Suprapubic skin (tissue), 4 donors: ENCODE results near the gene SLC12A3.

ENCODE experiments used
- EP300 ChIP-seq: sonication (generic); formaldehyde crosslinking; IDR thresholded peaks from one replicate; pipeline ENCODE4 v1.6.1; 2017; ENCODE audit warnings: antibody characterized with exemption
- POLR2A ChIP-seq, 2 donors: fragments of 450-650 bp; IDR thresholded peaks; one replicate each; pipeline ENCODE4 v1.6.1; 2017; ENCODE audit warnings: antibody characterized with exemption in 2 of 2, mild to moderate bottlenecking in 2 of 2, moderate library complexity in 2 of 2
- POLR2AphosphoS5 ChIP-seq, 3 donors: sonication (generic); formaldehyde crosslinking; IDR thresholded peaks; one replicate each; pipeline ENCODE4 v1.6.1; 2017; ENCODE audit warnings: antibody characterized with exemption in 3 of 3
- TF ChIP-seq, protein P1 (sequence below), 2 donors: fragments of 200-600 bp in 1 of 2; fragments of 450-650 bp in 1 of 2; sonication (generic) in 1 of 2; IDR thresholded peaks; one replicate each; pipeline ENCODE4 v1.5.1; 2016 to 2019; ENCODE audit warnings: antibody characterized with exemption in 2 of 2, mild to moderate bottlenecking in 1 of 2, moderate library complexity in 1 of 2

DNA sequence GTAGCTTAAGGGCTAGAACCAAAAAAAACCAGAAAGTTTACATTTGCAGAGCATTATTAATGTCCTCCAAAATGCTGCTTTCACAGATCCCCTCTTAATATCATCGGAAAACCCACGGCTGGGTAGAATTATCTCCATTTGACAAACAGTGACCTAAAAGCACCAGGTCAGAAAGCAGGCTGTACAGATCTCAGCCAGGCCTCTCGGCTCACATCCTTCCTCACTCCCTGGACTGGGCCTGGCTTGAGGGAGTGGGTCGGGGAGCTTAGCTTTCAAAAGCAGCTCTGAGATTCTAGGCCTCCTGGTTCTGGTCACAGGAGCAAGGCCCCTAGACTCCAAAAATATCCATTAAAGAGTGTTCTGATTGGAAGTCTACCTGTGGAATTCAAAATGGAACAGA, 9.1 kb upstream of the SLC12A3 start:
- TF ChIP-seq, protein P1, sequence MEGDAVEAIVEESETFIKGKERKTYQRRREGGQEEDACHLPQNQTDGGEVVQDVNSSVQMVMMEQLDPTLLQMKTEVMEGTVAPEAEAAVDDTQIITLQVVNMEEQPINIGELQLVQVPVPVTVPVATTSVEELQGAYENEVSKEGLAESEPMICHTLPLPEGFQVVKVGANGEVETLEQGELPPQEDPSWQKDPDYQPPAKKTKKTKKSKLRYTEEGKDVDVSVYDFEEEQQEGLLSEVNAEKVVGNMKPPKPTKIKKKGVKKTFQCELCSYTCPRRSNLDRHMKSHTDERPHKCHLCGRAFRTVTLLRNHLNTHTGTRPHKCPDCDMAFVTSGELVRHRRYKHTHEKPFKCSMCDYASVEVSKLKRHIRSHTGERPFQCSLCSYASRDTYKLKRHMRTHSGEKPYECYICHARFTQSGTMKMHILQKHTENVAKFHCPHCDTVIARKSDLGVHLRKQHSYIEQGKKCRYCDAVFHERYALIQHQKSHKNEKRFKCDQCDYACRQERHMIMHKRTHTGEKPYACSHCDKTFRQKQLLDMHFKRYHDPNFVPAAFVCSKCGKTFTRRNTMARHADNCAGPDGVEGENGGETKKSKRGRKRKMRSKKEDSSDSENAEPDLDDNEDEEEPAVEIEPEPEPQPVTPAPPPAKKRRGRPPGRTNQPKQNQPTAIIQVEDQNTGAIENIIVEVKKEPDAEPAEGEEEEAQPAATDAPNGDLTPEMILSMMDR (IDR thresholded peaks at IDR 0.05) = no peak
- TF ChIP-seq POLR2A (IDR thresholded peaks at IDR 0.05) (no peak), POLR2AphosphoS5 (IDR thresholded peaks at IDR 0.05) (no peak), EP300 (no peak)
